Duodenal mucosa (tissue), 2 donors: Measurements from ENCODE around the gene DYRK2.
"Not testable (repeated sequence)": the region's sequence is repeated elsewhere in the genome, so short reads cannot be mapped to it uniquely, and the experiment has no call there.

Source experiments
- H3K27ac ChIP-seq: one replicate; pipeline ENCODE4 v1.7.0; 2013; ENCODE audit warnings: low read depth, low read length
- H3K27me3 ChIP-seq, 2 donors: one replicate each; pipeline ENCODE4 v1.7.0; 2013; ENCODE audit warnings: low read length in 2 of 2, control low read depth in 1 of 2; ENCODE audit not compliant: insufficient read depth in 2 of 2, control insufficient read depth in 1 of 2
- H3K36me3 ChIP-seq, 2 donors: one replicate each; pipeline ENCODE4 v1.7.0; 2013; ENCODE audit warnings: low read length in 2 of 2, control low read depth in 1 of 2; ENCODE audit not compliant: insufficient read depth in 2 of 2, control insufficient read depth in 1 of 2
- H3K4me1 ChIP-seq, 2 donors: one replicate each; pipeline ENCODE4 v1.7.0; 2013; ENCODE audit warnings: low read length in 2 of 2, control low read depth in 1 of 2; ENCODE audit not compliant: insufficient read depth in 2 of 2, control insufficient read depth in 1 of 2
- H3K4me3 ChIP-seq, 2 donors: one replicate each; pipeline ENCODE4 v1.7.0; 2013; ENCODE audit warnings: low read length in 2 of 2, low read depth in 1 of 2
- H3K9ac ChIP-seq, 2 donors: one replicate each; pipeline ENCODE4 v1.7.0; 2013; ENCODE audit warnings: low read length in 2 of 2, low read depth in 1 of 2
- H3K9me3 ChIP-seq, 2 donors: one replicate each; pipeline ENCODE4 v1.7.0; 2013; ENCODE audit warnings: low read length in 2 of 2, control low read depth in 1 of 2; ENCODE audit not compliant: control insufficient read depth in 1 of 2

DYRK2 gene

GRCh38 chr12:67667276-67668073 is 18.9 kb downstream of the DYRK2 start:
- H3K4me3 ChIP-seq = no peak overlapping the region
- H3K27me3 ChIP-seq = no peaks in the 10 kb centered on the region
- H3K27ac ChIP-seq = no peak overlapping the region
- H3K9me3 ChIP-seq = no peaks in the 10 kb centered on the region
- peaks cover 3 to 12% of the 10 kb centered on the region in 2 donors for H3K4me1 ChIP-seq
- no peak overlapping the region for H3K9ac ChIP-seq
- H3K36me3 ChIP-seq = peaks cover 3 to 4% of the 10 kb centered on the region in 2 donors

- Histone ChIP-seq H3K36me3 (no peaks in the 10 kb centered on the region), H3K9ac (no peak overlapping the region), H3K27ac (no peak overlapping the region), H3K4me3 (no peak overlapping the region), H3K27me3 (no peaks in the 10 kb centered on the region), H3K9me3 (peaks cover 0 to 6% of the 10 kb centered on the region in 2 donors), H3K4me1 (peaks cover 3 to 12% of the 10 kb centered on the region in 2 donors)
These were observed 20.8 kb downstream of the DYRK2 start for GRCh38 chr12:67669217-67669933.

- Histone ChIP-seq H3K36me3 (no peaks in the 10 kb centered on the region), H3K4me1 (peaks cover 3 to 12% of the 10 kb centered on the region in 2 donors), H3K9me3 (peaks cover 0 to 6% of the 10 kb centered on the region in 2 donors), H3K9ac (no peak overlapping the region), H3K27me3 (no peaks in the 10 kb centered on the region), H3K27ac (no peak overlapping the region), H3K4me3 (no peak overlapping the region)
These were observed 21.5 kb downstream of the DYRK2 start for GRCh38 chr12:67669934-67670631.

GRCh38 chr12:67671419-67671818 is 22.9 kb downstream of the DYRK2 start:
- no peak overlapping the region for H3K27ac ChIP-seq
- H3K36me3 ChIP-seq = no peaks in the 10 kb centered on the region
- no peak overlapping the region for H3K9ac ChIP-seq
- no peak overlapping the region for H3K4me3 ChIP-seq
- H3K27me3 ChIP-seq = no peaks in the 10 kb centered on the region
- peaks cover 0 to 6% of the 10 kb centered on the region in 2 donors for H3K9me3 ChIP-seq
- peaks cover 3 to 12% of the 10 kb centered on the region in 2 donors for H3K4me1 ChIP-seq

GRCh38 chr12:67671892-67672291 is 23.3 kb downstream of the DYRK2 start:
- Histone ChIP-seq H3K4me1 (peaks cover 3 to 10% of the 10 kb centered on the region in 2 donors), H3K9me3 (peaks cover 0 to 6% of the 10 kb centered on the region in 2 donors), H3K9ac (no peak overlapping the region), H3K4me3 (no peak overlapping the region), H3K36me3 (no peaks in the 10 kb centered on the region), H3K27me3 (no peaks in the 10 kb centered on the region), H3K27ac (no peak overlapping the region)

- H3K9me3 ChIP-seq, H3K4me3 ChIP-seq, H3K27ac ChIP-seq, H3K9ac ChIP-seq, H3K27me3 ChIP-seq, H3K36me3 ChIP-seq, H3K4me1 ChIP-seq: not testable (repeated sequence)
These were observed 24.0 kb downstream of the DYRK2 start for GRCh38 chr12:67672507-67672906.

- H3K36me3 ChIP-seq, H3K4me1 ChIP-seq, H3K9ac ChIP-seq, H3K27me3 ChIP-seq, H3K27ac ChIP-seq, H3K4me3 ChIP-seq, H3K9me3 ChIP-seq: not testable (repeated sequence)
These were observed 25.0 kb downstream of the DYRK2 start for GRCh38 chr12:67673509-67673908.

GRCh38 chr12:67674417-67674816 is 25.9 kb downstream of the DYRK2 start:
- Histone ChIP-seq H3K9ac (no peak overlapping the region), H3K27me3 (no peaks in the 10 kb centered on the region), H3K4me1 (peaks cover 5 to 9% of the 10 kb centered on the region in 2 donors), H3K9me3 (peaks cover 0 to 6% of the 10 kb centered on the region in 2 donors), H3K27ac (no peak overlapping the region), H3K36me3 (no peaks in the 10 kb centered on the region), H3K4me3 (no peak overlapping the region)

GRCh38 chr12:67676624-67677023 is 28.1 kb downstream of the DYRK2 start:
- H3K27ac ChIP-seq = no peak overlapping the region
- H3K4me3 ChIP-seq = no peak overlapping the region
- no peaks in the 10 kb centered on the region for H3K36me3 ChIP-seq
- no peak overlapping the region for H3K9ac ChIP-seq
- H3K4me1 ChIP-seq = peaks cover 5 to 9% of the 10 kb centered on the region in 2 donors
- peaks cover 0 to 6% of the 10 kb centered on the region in 2 donors for H3K9me3 ChIP-seq
- H3K27me3 ChIP-seq = no peaks in the 10 kb centered on the region

GRCh38 chr12:67677166-67677565 is 28.6 kb downstream of the DYRK2 start:
- H3K27me3 ChIP-seq = no peaks in the 10 kb centered on the region
- no peak overlapping the region for H3K9ac ChIP-seq
- peaks cover 5 to 9% of the 10 kb centered on the region in 2 donors for H3K4me1 ChIP-seq
- H3K9me3 ChIP-seq = peaks cover 0 to 6% of the 10 kb centered on the region in 2 donors
- no peak overlapping the region for H3K4me3 ChIP-seq
- H3K27ac ChIP-seq = no peak overlapping the region
- no peaks in the 10 kb centered on the region for H3K36me3 ChIP-seq
